HAP-1 (cell line): ENCODE results near the gene TNFRSF17.

ENCODE experiments used
- DNase-seq, 2 experiments: peaks; one replicate each; pipeline ENCODE4 v3.0.0-alpha.2; 2016 to 2020; ENCODE audit warnings: low spot score in 2 of 2
- H3K27me3 ChIP-seq: fragments of 250-450 bp; sonication (Bioruptor Pico); 2 replicates; pipeline ENCODE4 v1.5.1; 2020; ENCODE audit warnings: low read depth, mild to moderate bottlenecking, moderate library complexity
- H3K36me3 ChIP-seq: fragments of 250-450 bp; sonication (Bioruptor Pico); replicated peaks from 2 replicates; pipeline ENCODE4 v1.5.1; 2020; ENCODE audit warnings: mild to moderate bottlenecking
- H3K4me1 ChIP-seq: fragments of 250-450 bp; sonication (Bioruptor Pico); 2 replicates; pipeline ENCODE4 v1.5.1; 2020; ENCODE audit warnings: mild to moderate bottlenecking
- H3K4me3 ChIP-seq: fragments of 250-450 bp; sonication (Bioruptor Pico); 2 replicates; pipeline ENCODE4 v1.5.1; 2020; ENCODE audit warnings: mild to moderate bottlenecking, moderate library complexity
- H3K9me3 ChIP-seq: fragments of 250-450 bp; sonication (Bioruptor Pico); 2 replicates; pipeline ENCODE4 v1.5.1; 2020; ENCODE audit warnings: mild to moderate bottlenecking, moderate library complexity
- in situ Hi-C: fragments of 300-500 bp; cut with MboI; formaldehyde crosslinking; loops from 3 replicates; pipeline ENCODE4 v1.14.3; 2020; ENCODE audit warnings: low sequenced_read_pairs, inconsistent platforms, mixed read lengths

TNFRSF17 gene

DNA sequence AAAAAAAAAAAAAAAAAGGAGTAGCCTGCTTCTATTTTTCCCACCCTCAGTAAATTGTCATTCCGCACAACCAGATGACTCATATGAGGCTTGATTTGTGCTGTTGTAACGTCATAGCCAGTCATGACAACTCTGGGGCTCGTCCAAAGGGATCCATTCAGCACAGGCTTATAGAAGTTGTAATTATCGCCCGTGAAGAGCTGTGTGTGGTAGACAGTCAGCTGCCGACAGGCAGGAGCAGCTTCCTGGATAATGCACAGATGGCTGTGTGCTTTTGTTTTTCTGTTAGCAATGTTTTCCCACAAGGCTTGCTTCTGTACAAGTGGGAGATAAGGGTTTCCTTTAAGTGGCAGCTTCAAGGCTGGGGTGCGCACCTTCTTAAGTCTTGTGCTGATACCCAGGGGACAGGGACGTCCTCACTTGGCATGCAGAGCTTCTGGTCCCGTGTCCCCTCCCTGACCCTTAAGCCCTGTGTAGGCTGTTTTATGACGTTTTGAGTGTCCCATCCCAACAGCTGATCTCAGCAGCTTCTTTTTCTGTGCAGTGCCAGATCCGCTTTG is 37.5 kb downstream of the TNFRSF17 start:
- Histone ChIP-seq H3K36me3 (no peaks in the 10 kb centered on the region), H3K4me1 (no peaks in the 10 kb centered on the region), H3K27me3 (no peaks in the 10 kb centered on the region), H3K4me3 (no peak overlapping the region), H3K9me3 (no peaks in the 10 kb centered on the region)
- in situ Hi-C loops: no loop called here
- no peak for DNase-seq

DNA sequence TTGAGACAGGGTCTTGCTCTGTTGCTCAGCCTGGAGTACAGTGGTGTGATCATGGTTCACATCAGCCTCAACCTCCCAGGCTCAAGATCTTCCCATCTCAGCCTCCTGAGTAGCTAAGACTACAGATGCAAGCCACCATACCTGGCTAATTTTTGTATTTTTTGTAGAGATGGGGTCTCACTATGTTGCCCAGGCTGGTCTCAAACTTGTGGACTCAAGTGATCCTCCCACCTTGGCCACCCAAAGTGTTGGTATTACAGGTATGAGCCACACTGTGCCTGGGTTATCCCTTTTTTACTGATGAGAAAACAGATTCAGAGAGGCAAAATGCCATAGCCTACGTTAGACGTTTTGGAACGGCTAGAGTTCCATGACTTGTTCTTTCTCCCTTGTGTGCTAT is 41.6 kb downstream of the TNFRSF17 start:
- Histone ChIP-seq H3K27me3 (no peaks in the 10 kb centered on the region), H3K9me3 (no peaks in the 10 kb centered on the region), H3K4me3 (no peak overlapping the region), H3K4me1 (no peaks in the 10 kb centered on the region), H3K36me3 (no peaks in the 10 kb centered on the region)
- in situ Hi-C loops: no loop called here
- no peak for DNase-seq

DNA sequence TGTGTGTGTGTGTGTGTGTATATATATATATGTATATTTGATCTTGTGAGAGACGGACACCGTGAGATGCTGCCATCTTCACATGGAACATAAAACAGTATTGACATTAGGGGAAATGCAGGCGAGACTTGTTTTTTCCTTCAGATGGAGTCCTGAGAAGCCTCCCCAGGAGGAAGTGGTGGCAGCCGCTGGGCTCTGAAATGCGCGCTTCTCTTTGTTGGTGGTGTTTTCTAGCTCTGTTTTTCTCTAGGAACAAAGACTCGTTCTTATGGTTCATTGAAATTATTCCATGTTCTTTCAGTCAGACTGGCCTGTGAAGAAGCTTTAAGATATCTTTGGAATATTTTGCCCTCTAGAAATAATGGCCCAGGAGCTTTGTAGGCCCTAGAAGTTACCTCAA is 44.5 kb downstream of the TNFRSF17 start:
- DNase-seq: no peak
- no peaks in the 10 kb centered on the region for H3K27me3 ChIP-seq
- no peak overlapping the region for H3K4me3 ChIP-seq
- H3K4me1 ChIP-seq: no peaks in the 10 kb centered on the region
- H3K36me3 ChIP-seq: no peaks in the 10 kb centered on the region
- no peaks in the 10 kb centered on the region for H3K9me3 ChIP-seq
- in situ Hi-C loops: no loop called here

DNA sequence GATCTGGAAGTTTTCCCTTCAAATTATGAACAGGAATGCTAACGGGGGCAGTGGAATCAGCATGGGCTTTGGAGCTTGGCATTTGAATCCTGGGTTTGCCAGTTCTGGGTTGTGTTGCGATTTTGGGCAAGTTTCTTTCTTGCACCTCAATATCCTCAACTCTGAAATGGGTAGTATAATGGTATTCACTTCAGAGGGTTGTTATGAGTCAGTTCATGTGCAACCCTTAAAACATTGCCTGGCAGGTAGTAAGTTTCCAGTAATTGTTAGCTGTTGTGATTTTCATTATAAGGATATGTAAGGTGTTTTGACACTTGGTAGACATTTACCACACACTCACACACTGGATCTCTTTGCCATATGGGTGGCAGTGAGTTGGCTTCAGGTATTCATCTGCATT is 44.9 kb downstream of the TNFRSF17 start:
- in situ Hi-C loops: no loop called here
- no peaks in the 10 kb centered on the region for H3K9me3 ChIP-seq
- no peaks in the 10 kb centered on the region for H3K27me3 ChIP-seq
- no peak for DNase-seq
- H3K4me1 ChIP-seq: no peaks in the 10 kb centered on the region
- H3K4me3 ChIP-seq: no peak overlapping the region
- H3K36me3 ChIP-seq: no peaks in the 10 kb centered on the region

DNA sequence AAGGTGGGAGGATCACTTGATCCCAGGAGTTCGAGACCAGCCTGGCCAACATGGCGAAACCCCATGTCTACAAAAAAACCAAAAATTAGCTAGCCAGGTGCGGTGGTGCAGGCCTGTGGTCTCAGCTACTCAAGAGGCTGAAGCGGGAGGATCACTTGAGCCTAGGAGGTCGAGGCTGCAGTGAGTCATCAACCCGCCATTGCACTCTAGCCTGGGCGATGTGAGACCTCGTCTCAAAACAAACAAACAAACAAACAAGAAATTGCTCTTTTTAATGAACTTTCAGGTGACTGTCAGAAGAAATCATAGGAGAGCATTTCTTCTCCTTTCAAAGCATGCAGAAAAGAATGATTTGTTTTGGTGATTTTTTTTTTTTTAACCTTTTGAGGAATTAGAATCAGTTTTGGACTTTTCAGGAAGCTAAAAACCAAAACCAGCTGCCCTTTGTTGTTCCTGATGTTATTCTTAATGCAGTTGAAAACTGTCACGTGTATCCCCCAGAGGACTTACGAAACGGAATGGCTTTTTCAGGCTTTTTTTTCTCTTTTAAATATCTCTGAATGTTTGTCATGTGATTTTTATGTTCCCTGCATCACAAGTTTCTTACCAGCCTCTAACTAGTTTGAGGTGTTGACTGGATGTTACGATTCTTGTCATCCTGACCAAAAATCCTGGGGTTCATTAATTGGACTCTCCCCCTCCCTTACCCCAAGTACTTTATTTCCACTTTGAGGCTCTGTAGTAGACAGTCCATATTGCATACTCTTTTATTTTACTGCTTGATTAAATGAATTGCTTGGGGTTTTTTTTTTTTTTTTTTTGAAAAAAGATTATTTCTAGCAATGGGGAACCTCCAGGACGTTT is 45.6 kb downstream of the TNFRSF17 start:
- in situ Hi-C loops: no loop called here
- Histone ChIP-seq H3K4me1 (no peaks in the 10 kb centered on the region), H3K9me3 (no peaks in the 10 kb centered on the region), H3K27me3 (no peaks in the 10 kb centered on the region), H3K4me3 (no peak overlapping the region), H3K36me3 (no peaks in the 10 kb centered on the region)
- no peak for DNase-seq

DNA sequence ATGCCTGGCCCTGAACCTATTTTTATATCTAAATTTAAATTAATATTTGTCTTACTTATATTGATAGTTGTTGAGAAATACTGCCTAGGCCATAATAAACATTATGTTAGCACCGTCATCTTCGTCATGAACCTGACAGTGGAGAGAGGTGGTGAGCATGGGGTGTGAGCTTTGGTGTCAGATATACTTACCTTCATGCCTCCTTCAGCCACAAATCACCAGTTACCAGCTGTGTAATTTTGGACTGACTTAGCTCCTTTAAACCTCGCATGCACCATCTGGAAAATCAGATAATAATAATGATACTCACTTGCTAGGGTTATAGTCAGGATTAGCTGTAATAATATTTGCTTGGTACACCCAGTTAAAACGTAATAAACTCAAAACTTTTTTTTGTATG is 46.6 kb downstream of the TNFRSF17 start:
- no peaks in the 10 kb centered on the region for H3K9me3 ChIP-seq
- no peaks in the 10 kb centered on the region for H3K27me3 ChIP-seq
- no peaks in the 10 kb centered on the region for H3K36me3 ChIP-seq
- in situ Hi-C loops: no loop called here
- no peak for DNase-seq
- H3K4me3 ChIP-seq: no peak overlapping the region
- no peaks in the 10 kb centered on the region for H3K4me1 ChIP-seq

DNA sequence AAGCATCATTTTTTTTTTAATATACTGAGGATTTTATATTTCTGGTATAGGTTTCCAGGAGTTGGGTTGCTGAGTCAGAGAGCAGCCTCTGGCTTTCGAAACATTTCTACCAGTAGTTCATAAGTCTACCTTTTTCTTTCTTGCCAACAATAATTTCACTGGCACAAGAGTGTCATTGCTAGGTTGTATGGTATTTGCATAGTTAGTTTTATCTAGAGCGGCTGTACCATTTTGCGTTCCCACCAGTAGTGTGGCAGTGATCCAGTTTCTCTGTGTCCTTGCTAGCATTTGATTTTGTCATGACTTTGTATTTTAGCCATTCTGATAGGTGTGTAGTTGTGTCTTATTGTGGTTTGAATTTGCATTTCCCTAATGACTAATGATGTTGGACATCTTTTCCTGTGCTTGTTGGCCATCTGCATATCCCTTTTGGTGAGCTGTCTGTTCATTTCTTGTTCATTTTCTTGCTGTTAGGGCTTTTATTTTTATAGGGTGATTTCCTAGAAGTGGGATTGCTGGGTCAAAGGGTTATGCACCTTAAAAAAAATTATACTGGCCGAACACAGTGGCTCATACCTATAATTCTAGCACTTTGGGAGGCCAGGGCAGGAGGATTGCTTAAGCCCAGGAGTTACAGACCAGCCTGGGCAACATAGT is 51.4 kb downstream of the TNFRSF17 start:
- Histone ChIP-seq H3K4me1 (no peaks in the 10 kb centered on the region), H3K9me3 (no peaks in the 10 kb centered on the region), H3K4me3 (no peak overlapping the region), H3K36me3 (no peaks in the 10 kb centered on the region), H3K27me3 (no peaks in the 10 kb centered on the region)
- no peak for DNase-seq
- in situ Hi-C loops: no loop called here

DNA sequence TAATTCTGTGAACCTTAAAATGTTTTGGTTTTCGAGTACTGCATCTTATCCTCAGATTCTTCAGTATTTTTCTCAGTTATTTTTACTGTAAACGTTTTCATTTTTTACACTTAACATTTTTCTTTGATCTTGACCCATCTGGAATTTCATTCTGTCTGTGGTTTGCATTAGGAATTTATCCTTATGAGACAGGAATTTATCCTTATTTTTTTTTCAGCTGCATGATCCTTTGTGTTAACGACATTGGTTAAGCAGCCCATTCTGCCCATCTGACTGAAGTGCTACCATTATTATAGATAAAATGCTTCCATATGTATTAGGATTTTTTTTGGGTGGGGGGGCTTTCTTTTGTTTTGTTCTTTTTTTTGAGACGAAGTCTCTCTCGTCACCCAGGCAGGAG is 52.5 kb downstream of the TNFRSF17 start:
- no peaks in the 10 kb centered on the region for H3K27me3 ChIP-seq
- no peaks in the 10 kb centered on the region for H3K9me3 ChIP-seq
- H3K4me1 ChIP-seq: no peaks in the 10 kb centered on the region
- H3K4me3 ChIP-seq: no peak overlapping the region
- in situ Hi-C loops: no loop called here
- H3K36me3 ChIP-seq: no peaks in the 10 kb centered on the region
- no peak for DNase-seq
